Loucy (cell line): ENCODE measurements around the gene SLC25A11.

Experiments used
- H2AFZ ChIP-seq: fragments of 200-600 bp; sonication (generic); 2 replicates; pipeline ENCODE4 v1.6.0; 2016; ENCODE audit warnings: antibody characterized with exemption, mild to moderate bottlenecking, low read length, moderate library complexity
- H3F3A ChIP-seq: fragments of 200-600 bp; 2 replicates; pipeline ENCODE4 v1.6.0; 2016; ENCODE audit warnings: antibody characterized with exemption, low read depth, mild to moderate bottlenecking
- H3K27me3 ChIP-seq: fragments of 200-600 bp; sonication (generic); 2 replicates; pipeline ENCODE4 v1.6.1; 2014; ENCODE audit warnings: low read length, mild to moderate bottlenecking; ENCODE audit not compliant: insufficient read depth, poor library complexity, severe bottlenecking
- H3K36me3 ChIP-seq: fragments of 200-600 bp; sonication (generic); 2 replicates; pipeline ENCODE4 v1.6.1; 2016; ENCODE audit warnings: low read length; ENCODE audit not compliant: insufficient read depth
- H3K4me1 ChIP-seq: fragments of 200-600 bp; sonication (generic); 2 replicates; pipeline ENCODE4 v1.5.1; 2014; ENCODE audit warnings: low read length, mild to moderate bottlenecking; ENCODE audit not compliant: insufficient read depth, poor library complexity, severe bottlenecking
- H3K4me2 ChIP-seq: fragments of 200-600 bp; sonication (generic); 2 replicates; pipeline ENCODE4 v1.6.0; 2014; ENCODE audit warnings: antibody characterized with exemption, low read length, low read depth, mild to moderate bottlenecking; ENCODE audit not compliant: poor library complexity, severe bottlenecking
- H3K4me3 ChIP-seq: fragments of 200-600 bp; sonication (generic); 2 replicates; pipeline ENCODE4 v1.5.1; 2014; ENCODE audit warnings: low read length, mild to moderate bottlenecking, mixed read lengths; ENCODE audit not compliant: poor library complexity, severe bottlenecking
- H3K79me2 ChIP-seq: fragments of 200-600 bp; sonication (generic); 2 replicates; pipeline ENCODE4 v1.6.1; 2014; ENCODE audit warnings: low read length; ENCODE audit not compliant: insufficient read depth
- H3K9ac ChIP-seq: fragments of 200-600 bp; sonication (generic); 2 replicates; pipeline ENCODE4 v1.6.0; 2014; ENCODE audit warnings: mild to moderate bottlenecking, low read depth, low read length, moderate library complexity; ENCODE audit not compliant: poor library complexity, severe bottlenecking
- H3K9me2 ChIP-seq: fragments of 200-600 bp; sonication (generic); replicated peaks from 2 replicates; pipeline ENCODE4 v1.6.1; 2016; ENCODE audit warnings: low read depth, low read length, mixed read lengths
- H3K9me3 ChIP-seq: fragments of 200-600 bp; sonication (generic); 2 replicates; pipeline ENCODE4 v1.6.1; 2014; ENCODE audit warnings: mild to moderate bottlenecking, antibody characterized with exemption, low read length, low read depth; ENCODE audit not compliant: insufficient read depth
- H4K20me1 ChIP-seq: fragments of 200-600 bp; sonication (generic); 2 replicates; pipeline ENCODE4 v1.6.0; 2014; ENCODE audit warnings: antibody characterized with exemption, low read length, mild to moderate bottlenecking; ENCODE audit not compliant: insufficient read depth, poor library complexity, severe bottlenecking
- CTCF ChIP-seq: fragments of 200-600 bp; sonication (generic); conservative IDR thresholded peaks from 2 replicates; pipeline ENCODE4 v1.5.1; 2014; ENCODE audit warnings: mild to moderate bottlenecking, antibody characterized with exemption, low read length
- EZH2phosphoT487 ChIP-seq: fragments of 200-600 bp; IDR thresholded peaks from 2 replicates; pipeline ENCODE4 v1.6.1; 2018; ENCODE audit warnings: antibody characterized with exemption, mild to moderate bottlenecking, moderate library complexity, borderline replicate concordance

The SLC25A11 gene

GRCh38 chr17:4897198-4897687 lies 42.6 kb downstream of the SLC25A11 start:
- no peak for TF ChIP-seq CTCF
- TF ChIP-seq EZH2phosphoT487 = no peak

GRCh38 chr17:4896332-4897197 lies 43.3 kb downstream of the SLC25A11 start:
- no peaks in the 10 kb centered on the region for H3K79me2 ChIP-seq
- H4K20me1 ChIP-seq = no peaks in the 10 kb centered on the region
- TF ChIP-seq EZH2phosphoT487 (no peak), CTCF (no peak)

More at GRCh38 chr17:4897198-4897687, 42.6 kb downstream of the SLC25A11 start:
- Histone ChIP-seq H3K79me2 (no peaks in the 10 kb centered on the region), H3K4me1 (no peaks in the 10 kb centered on the region), H3K36me3 (peaks cover 15% of the 10 kb centered on the region; the same call in 1 of the 2 replicates), H3K9me2 (no peaks in the 10 kb centered on the region), H2AFZ (no peak overlapping the region), H3K4me2 (no peak overlapping the region), H3K27me3 (no peaks in the 10 kb centered on the region), H3F3A (no peaks in the 10 kb centered on the region), H3K9me3 (no peaks in the 10 kb centered on the region), H4K20me1 (no peaks in the 10 kb centered on the region), H3K4me3 (no peak overlapping the region), H3K9ac (no peak overlapping the region)

GRCh38 chr17:4895657-4896331 lies 44.1 kb downstream of the SLC25A11 start:
- H3K9ac ChIP-seq = no peak overlapping the region
- TF ChIP-seq EZH2phosphoT487 (no peak), CTCF (no peak)

More at GRCh38 chr17:4896332-4897197, 43.3 kb downstream of the SLC25A11 start:
- H3K4me2 ChIP-seq = no peak overlapping the region
- no peak overlapping the region for H2AFZ ChIP-seq
- no peaks in the 10 kb centered on the region for H3K9me2 ChIP-seq
- H3K4me3 ChIP-seq = no peak overlapping the region
- H3K36me3 ChIP-seq = peaks cover 15% of the 10 kb centered on the region; the same call in 1 of the 2 replicates
- no peaks in the 10 kb centered on the region for H3K4me1 ChIP-seq
- H3K27me3 ChIP-seq = no peaks in the 10 kb centered on the region
- H3K9ac ChIP-seq = no peak overlapping the region
- no peaks in the 10 kb centered on the region for H3K9me3 ChIP-seq
- H3F3A ChIP-seq = no peaks in the 10 kb centered on the region

More at GRCh38 chr17:4895657-4896331, 44.1 kb downstream of the SLC25A11 start:
- no peaks in the 10 kb centered on the region for H3F3A ChIP-seq
- H3K79me2 ChIP-seq = no peaks in the 10 kb centered on the region
- no peaks in the 10 kb centered on the region for H3K9me3 ChIP-seq
- no peaks in the 10 kb centered on the region for H3K27me3 ChIP-seq
- peaks cover 20% of the 10 kb centered on the region; the same call in 1 of the 2 replicates for H3K36me3 ChIP-seq
- no peak overlapping the region for H2AFZ ChIP-seq
- H3K4me3 ChIP-seq = no peak overlapping the region
- no peaks in the 10 kb centered on the region for H3K4me1 ChIP-seq
- H3K9me2 ChIP-seq = no peaks in the 10 kb centered on the region
- no peaks in the 10 kb centered on the region for H4K20me1 ChIP-seq
- H3K4me2 ChIP-seq = no peak overlapping the region
